Measurements from ENCODE around the gene DALRD3.

DALRD3 gene

DNA sequence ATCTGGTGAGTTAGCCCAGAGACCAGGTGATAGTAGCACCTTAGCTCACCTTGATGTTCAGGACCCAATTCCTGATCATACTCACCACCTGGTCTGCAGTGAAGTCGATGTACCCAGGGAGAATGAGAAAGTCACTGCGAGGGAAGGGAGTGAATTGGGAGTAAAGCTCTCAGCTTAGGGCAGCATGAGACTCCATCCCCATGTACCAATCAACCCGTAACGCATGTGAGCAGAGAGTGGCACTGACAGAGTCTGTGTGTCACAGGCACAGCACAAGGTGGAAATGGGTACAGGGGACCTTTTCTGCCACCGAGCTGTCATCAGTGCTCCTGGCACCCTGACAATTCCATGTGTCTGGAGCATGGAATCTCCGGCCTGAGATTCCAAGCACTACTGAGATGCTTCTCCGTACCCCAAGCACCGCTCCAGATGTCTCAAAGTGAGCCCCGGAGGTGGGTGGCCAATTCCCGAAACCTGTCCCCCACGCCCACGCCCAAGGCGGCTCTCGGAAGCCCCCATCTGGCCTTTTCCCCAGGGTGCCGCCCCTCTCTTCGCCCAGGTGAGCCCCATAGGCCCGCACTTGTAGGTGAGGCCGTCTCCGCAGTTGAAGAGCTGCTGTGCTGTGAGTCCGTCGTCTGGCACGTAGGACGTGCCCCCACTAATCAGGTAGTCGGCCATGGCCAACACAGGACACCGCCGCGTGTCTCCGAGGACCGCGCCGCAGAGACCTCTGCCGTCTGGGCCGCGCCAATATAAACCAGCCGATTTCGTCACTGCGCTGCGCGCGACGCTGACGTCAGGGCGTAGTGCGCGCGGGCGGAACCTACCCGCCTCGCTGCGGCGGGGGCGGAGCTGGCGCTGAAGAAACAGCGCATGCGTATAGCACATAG lies 10.5 kb upstream of the DALRD3 start, which contains the start of gene IMPDH2:
TSS of gene IMPDH2 (minus strand) at position 726 of the 890 bp plus-strand sequence. CDS start at position 678, 48 bp downstream.
- H3K4me3 Mint-ChIP-seq = peak within 1 kb of the TSS; percentile 94 to 97 (median 95)
- H3K27ac Mint-ChIP-seq = peak within 1 kb of the TSS; percentile 86 to 95 (median 90)
- H3K36me3 Mint-ChIP-seq (ENCODE audit: low read depth) = peaks cover 66% of the 10 kb centered on the region
- TF ChIP-seq, protein P1, sequence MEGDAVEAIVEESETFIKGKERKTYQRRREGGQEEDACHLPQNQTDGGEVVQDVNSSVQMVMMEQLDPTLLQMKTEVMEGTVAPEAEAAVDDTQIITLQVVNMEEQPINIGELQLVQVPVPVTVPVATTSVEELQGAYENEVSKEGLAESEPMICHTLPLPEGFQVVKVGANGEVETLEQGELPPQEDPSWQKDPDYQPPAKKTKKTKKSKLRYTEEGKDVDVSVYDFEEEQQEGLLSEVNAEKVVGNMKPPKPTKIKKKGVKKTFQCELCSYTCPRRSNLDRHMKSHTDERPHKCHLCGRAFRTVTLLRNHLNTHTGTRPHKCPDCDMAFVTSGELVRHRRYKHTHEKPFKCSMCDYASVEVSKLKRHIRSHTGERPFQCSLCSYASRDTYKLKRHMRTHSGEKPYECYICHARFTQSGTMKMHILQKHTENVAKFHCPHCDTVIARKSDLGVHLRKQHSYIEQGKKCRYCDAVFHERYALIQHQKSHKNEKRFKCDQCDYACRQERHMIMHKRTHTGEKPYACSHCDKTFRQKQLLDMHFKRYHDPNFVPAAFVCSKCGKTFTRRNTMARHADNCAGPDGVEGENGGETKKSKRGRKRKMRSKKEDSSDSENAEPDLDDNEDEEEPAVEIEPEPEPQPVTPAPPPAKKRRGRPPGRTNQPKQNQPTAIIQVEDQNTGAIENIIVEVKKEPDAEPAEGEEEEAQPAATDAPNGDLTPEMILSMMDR (IDR thresholded peaks at IDR 0.05; ENCODE audit: unreplicated experiment in 3 of 3) = no peak
- H3K27me3 Mint-ChIP-seq (ENCODE audit: low read depth) = no peaks in the 10 kb centered on the region
- no peaks in the 10 kb centered on the region for H3K9me3 Mint-ChIP-seq
- peaks cover 33% of the 10 kb centered on the region for H3K4me1 Mint-ChIP-seq

GRCh38 chr3:49028298-49028672 lies 9.9 kb upstream of the DALRD3 start:
- peak overlapping the region; percentile 19 to 90 (median 86) for H3K27ac Mint-ChIP-seq
- H3K27me3 Mint-ChIP-seq (ENCODE audit: low read depth) = no peaks in the 10 kb centered on the region
- peak overlapping the region; percentile 94 to 97 (median 95) for H3K4me3 Mint-ChIP-seq
- H3K9me3 Mint-ChIP-seq = no peaks in the 10 kb centered on the region
- H3K4me1 Mint-ChIP-seq = peaks cover 34% of the 10 kb centered on the region
- TF ChIP-seq, protein P1 (IDR thresholded peaks at IDR 0.05; ENCODE audit: unreplicated experiment in 3 of 3) = no peak
- peaks cover 67% of the 10 kb centered on the region for H3K36me3 Mint-ChIP-seq (ENCODE audit: low read depth)

DNA sequence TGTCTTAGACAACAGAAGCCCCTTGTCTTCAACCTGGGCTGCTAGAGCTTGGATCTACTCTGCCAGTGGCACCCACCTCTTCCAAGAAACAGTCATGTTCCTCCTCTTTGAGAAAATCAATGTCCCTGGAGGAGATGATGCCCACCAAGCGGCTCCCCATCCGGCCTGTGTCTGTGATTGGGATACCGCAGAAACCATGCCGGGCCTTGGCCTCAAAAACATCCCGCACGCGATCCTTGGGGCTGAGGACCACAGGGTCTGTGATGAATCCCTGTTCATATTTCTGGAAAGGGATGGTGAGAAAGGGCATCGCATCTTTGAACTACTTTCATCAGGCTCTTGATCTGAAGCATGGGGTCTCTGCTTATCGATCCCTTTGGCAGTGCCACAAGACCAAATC lies 9.3 kb upstream of the DALRD3 start:
- Mint-ChIP-seq H3K27me3 (ENCODE audit: low read depth) (no peaks in the 10 kb centered on the region), H3K36me3 (ENCODE audit: low read depth) (peaks cover 64% of the 10 kb centered on the region), H3K27ac (peak overlapping the region in 1 of 3 experiments; percentile 48), H3K4me1 (peaks cover 38% of the 10 kb centered on the region), H3K4me3 (peak overlapping the region; percentile 94 to 97 (median 95)), H3K9me3 (no peaks in the 10 kb centered on the region)
- TF ChIP-seq, protein P1 (IDR thresholded peaks at IDR 0.05; ENCODE audit: unreplicated experiment in 3 of 3) = no peak

GRCh38 chr3:49026536-49026935 lies 8.2 kb upstream of the DALRD3 start:
- Mint-ChIP-seq H3K27me3 (ENCODE audit: low read depth) (no peaks in the 10 kb centered on the region), H3K4me1 (peaks cover 38% of the 10 kb centered on the region), H3K36me3 (ENCODE audit: low read depth) (peaks cover 53% of the 10 kb centered on the region), H3K4me3 (peak overlapping the region in 2 of 3 experiments; percentile 77 to 97), H3K9me3 (no peaks in the 10 kb centered on the region), H3K27ac (no peak overlapping the region)
- TF ChIP-seq, protein P1 (IDR thresholded peaks at IDR 0.05; ENCODE audit: unreplicated experiment in 3 of 3) = no peak

DNA sequence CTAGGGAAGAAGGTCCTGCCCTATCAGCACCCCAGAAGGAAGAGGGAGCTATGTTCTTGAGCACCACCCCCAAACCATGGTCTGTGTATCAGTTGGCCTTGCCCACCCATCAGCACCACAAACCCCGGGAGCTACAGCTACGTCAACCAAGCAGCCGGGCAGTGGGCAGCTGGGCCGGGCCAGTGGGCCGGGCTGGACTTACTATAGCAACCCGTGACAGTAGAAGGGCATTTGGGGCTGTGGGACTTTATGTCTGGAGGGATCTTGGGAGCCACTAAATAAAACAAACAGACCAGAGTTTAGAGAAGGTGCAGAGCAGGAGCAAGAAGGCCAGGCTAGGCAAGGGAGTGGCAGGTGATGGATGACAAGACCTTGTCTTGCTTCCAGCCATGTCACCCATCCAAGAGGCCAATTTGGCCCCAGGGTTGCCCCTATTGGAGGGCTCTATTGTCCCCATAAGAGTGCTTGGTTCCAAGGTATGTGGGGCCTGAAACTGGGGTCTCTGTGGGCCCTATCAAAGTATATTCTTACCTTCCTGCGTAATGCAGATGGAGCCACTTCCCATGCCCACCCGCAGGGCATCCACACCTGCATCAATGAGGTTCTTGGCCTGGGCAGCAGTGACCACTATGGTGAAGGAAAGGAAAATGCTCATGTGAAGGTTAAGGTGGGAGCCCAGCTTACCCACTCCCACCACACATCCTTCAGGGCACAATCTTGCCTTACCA lies 7.6 kb upstream of the DALRD3 start:
- H3K9me3 Mint-ChIP-seq = no peaks in the 10 kb centered on the region
- H3K27me3 Mint-ChIP-seq (ENCODE audit: low read depth) = no peaks in the 10 kb centered on the region
- peak overlapping the region in 2 of 3 experiments; percentile 34 to 48 for H3K27ac Mint-ChIP-seq
- peaks cover 43% of the 10 kb centered on the region for H3K4me1 Mint-ChIP-seq
- peaks cover 49% of the 10 kb centered on the region for H3K36me3 Mint-ChIP-seq (ENCODE audit: low read depth)
- TF ChIP-seq, protein P1 (IDR thresholded peaks at IDR 0.05; ENCODE audit: unreplicated experiment in 3 of 3) = no peak
- H3K4me3 Mint-ChIP-seq = peak overlapping the region; percentile 0 to 77 (median 68)

All from nephron (organoid).